ENCODE data around the gene SAMD4A.
A peak's percentile ranks its signal among the peaks of the same experiment; 100 is the strongest.

SAMD4A gene

GRCh38 chr14:54564868-54565784 lies 1.8 kb upstream of the SAMD4A start:
- peak in 1 of 2 donors; percentile 29 for DNase-seq (ENCODE audit: low read depth in 2 of 2)

GRCh38 chr14:54565785-54566409 lies 1.0 kb upstream of the SAMD4A start:
- DNase-seq (ENCODE audit: low read depth in 2 of 2): peak; percentile 66 to 74

GRCh38 chr14:54567224-54567638 lies 303 bp downstream of the SAMD4A start:
- peak in 1 of 2 donors; percentile 0 for DNase-seq (ENCODE audit: low read depth in 2 of 2)

- peak; percentile 14 to 15 for DNase-seq (ENCODE audit: low read depth in 2 of 2)
Observed at GRCh38 chr14:54567639-54568561, 972 bp downstream of the SAMD4A start.

- no peak for DNase-seq (ENCODE audit: low read depth in 2 of 2)
Observed at GRCh38 chr14:54568821-54569595, 2.1 kb downstream of the SAMD4A start.

- no peak for DNase-seq (ENCODE audit: low read depth in 2 of 2)
Observed at GRCh38 chr14:54570047-54570446, 3.1 kb downstream of the SAMD4A start.

- DNase-seq (ENCODE audit: low read depth in 2 of 2): no peak
Observed at GRCh38 chr14:54570631-54571415, 3.9 kb downstream of the SAMD4A start.

GRCh38 chr14:54572316-54572715 lies 5.4 kb downstream of the SAMD4A start:
- no peak for DNase-seq (ENCODE audit: low read depth in 2 of 2)

GRCh38 chr14:54574528-54574927 lies 7.6 kb downstream of the SAMD4A start:
- no peak for DNase-seq (ENCODE audit: low read depth in 2 of 2)

GRCh38 chr14:54577494-54577893 lies 10.6 kb downstream of the SAMD4A start:
- no peak for DNase-seq (ENCODE audit: low read depth in 2 of 2)

GRCh38 chr14:54577977-54578376 lies 11.0 kb downstream of the SAMD4A start:
- no peak for DNase-seq (ENCODE audit: low read depth in 2 of 2)

- no peak for DNase-seq (ENCODE audit: low read depth in 2 of 2)
Observed at GRCh38 chr14:54579621-54580020, 12.7 kb downstream of the SAMD4A start.

- no peak for DNase-seq (ENCODE audit: low read depth in 2 of 2)
Observed at GRCh38 chr14:54580933-54581332, 14.0 kb downstream of the SAMD4A start.

- no peak for DNase-seq (ENCODE audit: low read depth in 2 of 2)
Observed at GRCh38 chr14:54582334-54582733, 15.4 kb downstream of the SAMD4A start.

- no peak for DNase-seq (ENCODE audit: low read depth in 2 of 2)
Observed at GRCh38 chr14:54584097-54584496, 17.2 kb downstream of the SAMD4A start.

GRCh38 chr14:54585214-54585613 lies 18.3 kb downstream of the SAMD4A start:
- DNase-seq (ENCODE audit: low read depth in 2 of 2): no peak

- no peak for DNase-seq (ENCODE audit: low read depth in 2 of 2)
Observed at GRCh38 chr14:54589076-54589475, 22.1 kb downstream of the SAMD4A start.

- no peak for DNase-seq (ENCODE audit: low read depth in 2 of 2)
Observed at GRCh38 chr14:54589843-54590242, 22.9 kb downstream of the SAMD4A start.

GRCh38 chr14:54590481-54590880 lies 23.6 kb downstream of the SAMD4A start:
- no peak for DNase-seq (ENCODE audit: low read depth in 2 of 2)

GRCh38 chr14:54591461-54591860 lies 24.5 kb downstream of the SAMD4A start:
- DNase-seq (ENCODE audit: low read depth in 2 of 2): no peak

Data from stimulated activated CD8-positive, alpha-beta memory T cell treated with anti-CD3 and anti-CD28 coated beads, Interleukin-15, amount 100 ng/mL, for 4 hours (primary cell).